Heart left ventricle (tissue), 13 donors: ENCODE results near the gene MSRB3.

Experiments used
- POLR2A ChIP-seq, 2 donors: fragments of 450-650 bp; IDR thresholded peaks; one replicate each; pipeline ENCODE4 v1.6.1; 2017; ENCODE audit warnings: antibody characterized with exemption in 2 of 2, mild to moderate bottlenecking in 2 of 2, moderate library complexity in 2 of 2
- TF ChIP-seq, protein P1 (sequence below), 12 donors: fragments of 200-600 bp; sonication (generic) in 4 of 12; IDR thresholded peaks; one replicate each; pipeline versions ENCODE4 v1.5.0 to v1.8.0; 2018 to 2022; ENCODE audit warnings: antibody characterized with exemption in 12 of 12, mild to moderate bottlenecking in 5 of 12
- donor health status: ischemic (EF 13 %, LVEDD 7.1; RV severe dilation, severe dysfunction).
- donor health status: DM: no; HTN: yes; CAD: no.
- donor health status: DM: no; HTN: no; CAD: no.
- donor health status: ischemic (EF 25% LVEDD 6.9; RV normal size, moderate dysfunction).
- donor health status: ischemic (EF 25% LVEDD 5.7; RV mildly dilated, moderate dysfunction).
- donor health status: ischemic (EF 35%, LVEDD 5.7; RV mildly dilated, moderate dysfunction).
- donor health status: nonischemic (EF 11% LVEDD 7.7; RV severe dilation, severe dysfunction).
- donor health status: DM: yes; HTN: yes; CAD: no.
- donor health status: PGD.
- donor health status: ischemic (EF 29% LVEDD 5.4; RV normal size, mild dysfunction).
- donor health status: nonischemic (EF 23%, LVEDD 6.1; RV moderate dilation, normal function).

DNA sequence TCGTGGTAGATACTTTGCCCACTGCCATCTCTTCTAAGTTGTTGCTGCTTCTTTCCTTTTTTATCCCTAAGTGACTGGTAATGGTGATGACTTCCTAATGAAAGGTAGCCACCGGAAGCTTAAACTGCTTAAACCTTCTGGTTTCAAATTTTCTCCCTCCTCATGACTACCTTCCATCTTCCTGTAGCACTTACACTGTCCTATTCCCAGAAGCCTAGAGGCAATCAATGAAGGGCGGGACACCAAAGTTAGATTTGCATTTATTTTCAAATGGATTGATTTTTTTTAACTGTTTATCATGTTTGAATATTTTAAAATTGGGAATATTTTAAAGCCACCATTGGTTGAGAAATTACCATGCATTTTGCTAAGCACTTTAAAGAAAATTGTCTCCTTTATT, 64.7 kb downstream of the MSRB3 start:
- TF ChIP-seq, protein P1, sequence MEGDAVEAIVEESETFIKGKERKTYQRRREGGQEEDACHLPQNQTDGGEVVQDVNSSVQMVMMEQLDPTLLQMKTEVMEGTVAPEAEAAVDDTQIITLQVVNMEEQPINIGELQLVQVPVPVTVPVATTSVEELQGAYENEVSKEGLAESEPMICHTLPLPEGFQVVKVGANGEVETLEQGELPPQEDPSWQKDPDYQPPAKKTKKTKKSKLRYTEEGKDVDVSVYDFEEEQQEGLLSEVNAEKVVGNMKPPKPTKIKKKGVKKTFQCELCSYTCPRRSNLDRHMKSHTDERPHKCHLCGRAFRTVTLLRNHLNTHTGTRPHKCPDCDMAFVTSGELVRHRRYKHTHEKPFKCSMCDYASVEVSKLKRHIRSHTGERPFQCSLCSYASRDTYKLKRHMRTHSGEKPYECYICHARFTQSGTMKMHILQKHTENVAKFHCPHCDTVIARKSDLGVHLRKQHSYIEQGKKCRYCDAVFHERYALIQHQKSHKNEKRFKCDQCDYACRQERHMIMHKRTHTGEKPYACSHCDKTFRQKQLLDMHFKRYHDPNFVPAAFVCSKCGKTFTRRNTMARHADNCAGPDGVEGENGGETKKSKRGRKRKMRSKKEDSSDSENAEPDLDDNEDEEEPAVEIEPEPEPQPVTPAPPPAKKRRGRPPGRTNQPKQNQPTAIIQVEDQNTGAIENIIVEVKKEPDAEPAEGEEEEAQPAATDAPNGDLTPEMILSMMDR (IDR thresholded peaks at IDR 0.05): no peak
- TF ChIP-seq POLR2A (IDR thresholded peaks at IDR 0.05): no peak
